Measurements from ENCODE around the gene LSM12. TPM values are rescaled to one million over a fixed set of nuclear protein-coding genes. Genes with fewer than 3 reads are reported as not detected.
A peak's percentile ranks its signal among the peaks of the same experiment; 100 is the strongest.

Gene LSM12
- total and polyA plus RNA-seq, 10 donors: 18.9 to 43.1 (median 27.9) TPM

DNA sequence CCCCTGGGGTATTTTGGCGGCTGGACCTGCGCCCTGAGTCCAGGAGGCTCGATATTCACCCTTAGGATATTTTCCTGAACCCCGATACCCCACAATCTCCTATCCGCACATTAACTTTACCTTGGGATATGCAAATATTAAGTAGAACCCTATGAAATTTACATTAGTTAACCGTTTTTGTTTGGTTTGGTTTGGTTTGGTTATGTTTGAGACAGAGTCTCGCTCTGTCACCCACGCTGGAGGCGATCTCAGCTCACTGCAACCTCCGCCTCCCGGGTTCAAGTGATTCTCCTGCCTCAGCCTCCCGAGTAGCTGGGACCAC is 71.4 kb downstream of the LSM12 start:
- Histone ChIP-seq H3K36me3 (no peaks in the 10 kb centered on the region), H3K9me3 (no peaks in the 10 kb centered on the region), H3K4me3 (peak overlapping the region in 1 of 8 donors; percentile 56), H3K27ac (no peak overlapping the region), H3K4me1 (peaks cover 0 to 11% (median 7%) of the 10 kb centered on the region in 6 donors), H3K27me3 (replicated peaks in 1 of 7) (peaks cover 0 to 31% (median 13%) of the 10 kb centered on the region in 7 donors)
- intact Hi-C loops (cut with DNase I; ENCODE audit: low total_unique reads): no loop called here
- no peak for DNase-seq
- TF ChIP-seq POLR2AphosphoS5 (IDR thresholded peaks at IDR 0.05) (no peak), CTCF (IDR thresholded peaks at IDR 0.05 in 8 of 11, conservative IDR thresholded peaks at IDR 0.05 in 3 of 11) (peak in 2 of 11 experiments; percentile 3 to 31), POLR2A (IDR thresholded peaks at IDR 0.05) (no peak)
- 25 to 36% (median 28%) methylated on average over 12 of the region's 12 CpGs for WGBS, 5 donors

GRCh38 chr17:43994272-43995149 is 72.0 kb downstream of the LSM12 start:
- no peak overlapping the region for H3K27ac ChIP-seq
- DNase-seq: peak; percentile 84
- intact Hi-C loops (cut with DNase I; ENCODE audit: low total_unique reads): loop anchor here (5.0 kb wide), 1 partner anchor 47 kb away; no protein-coding TSS in a partner anchor
- H3K9me3 ChIP-seq: no peaks in the 10 kb centered on the region
- TF ChIP-seq POLR2A (IDR thresholded peaks at IDR 0.05) (no peak), CTCF (IDR thresholded peaks at IDR 0.05 in 8 of 11, conservative IDR thresholded peaks at IDR 0.05 in 3 of 11) (peak; percentile 59 to 83 (median 71)), POLR2AphosphoS5 (IDR thresholded peaks at IDR 0.05) (no peak)
- H3K27me3 ChIP-seq (replicated peaks in 1 of 7): peaks cover 0 to 31% (median 13%) of the 10 kb centered on the region in 7 donors
- H3K36me3 ChIP-seq: no peaks in the 10 kb centered on the region
- WGBS, 5 donors: 8 to 17% (median 10%) methylated on average over 38 to 52 of the region's 52 CpGs
- peaks cover 0 to 11% (median 7%) of the 10 kb centered on the region in 6 donors for H3K4me1 ChIP-seq
- H3K4me3 ChIP-seq: peak overlapping the region in 3 of 8 donors; percentile 11 to 56 (median 22)

DNA sequence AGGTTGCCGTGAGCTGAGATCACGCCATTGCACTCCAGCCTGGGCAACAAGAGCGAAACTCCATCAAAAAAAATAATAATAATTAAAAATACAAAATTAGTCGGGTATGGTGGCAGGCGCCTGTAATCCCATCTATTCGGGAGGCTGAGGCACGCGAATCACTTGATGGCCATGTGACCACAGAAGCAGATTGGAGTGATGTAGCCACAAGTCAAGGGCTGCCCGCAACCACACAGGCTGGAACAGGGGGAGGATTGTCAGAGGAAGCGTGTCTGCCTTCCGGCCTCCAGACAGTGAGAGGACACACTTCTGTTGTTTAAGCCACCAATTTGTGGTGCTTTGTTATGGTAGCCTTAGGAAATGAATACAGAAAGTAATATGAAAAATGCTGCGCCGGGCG is 73.8 kb downstream of the LSM12 start:
- TF ChIP-seq POLR2A (IDR thresholded peaks at IDR 0.05) (no peak), POLR2AphosphoS5 (IDR thresholded peaks at IDR 0.05) (no peak), CTCF (IDR thresholded peaks at IDR 0.05 in 8 of 11, conservative IDR thresholded peaks at IDR 0.05 in 3 of 11) (no peak)
- Histone ChIP-seq H3K36me3 (no peaks in the 10 kb centered on the region), H3K4me3 (no peak overlapping the region), H3K4me1 (peaks cover 0 to 11% (median 7%) of the 10 kb centered on the region in 6 donors), H3K27me3 (replicated peaks in 1 of 7) (peaks cover 0 to 33% (median 20%) of the 10 kb centered on the region in 7 donors), H3K27ac (no peak overlapping the region), H3K9me3 (no peaks in the 10 kb centered on the region)
- no peak for DNase-seq
- intact Hi-C loops (cut with DNase I; ENCODE audit: low total_unique reads): loop anchor here (5.0 kb wide), 1 partner anchor 45 kb away; no protein-coding TSS in a partner anchor
- 88 to 98% (median 91%) methylated on average over 14 of the region's 14 CpGs for WGBS, 5 donors

GRCh38 chr17:43988301-43988700 is 78.2 kb downstream of the LSM12 start:
- Histone ChIP-seq H3K27me3 (replicated peaks in 1 of 7) (peaks cover 0 to 64% (median 22%) of the 10 kb centered on the region in 7 donors), H3K27ac (no peak overlapping the region), H3K4me3 (no peak overlapping the region), H3K4me1 (peaks cover 0 to 12% (median 10%) of the 10 kb centered on the region in 6 donors), H3K36me3 (no peaks in the 10 kb centered on the region), H3K9me3 (no peaks in the 10 kb centered on the region)
- intact Hi-C loops (cut with DNase I; ENCODE audit: low total_unique reads): no loop called here
- no peak for TF ChIP-seq POLR2A (IDR thresholded peaks at IDR 0.05)
- WGBS, 5 donors: 89 to 93% (median 91%) methylated on average over 9 of the region's 9 CpGs
- DNase-seq: no peak

Measured in spleen (tissue), 11 donors.